ENCODE results near the gene COL6A5.

The COL6A5 gene

DNA sequence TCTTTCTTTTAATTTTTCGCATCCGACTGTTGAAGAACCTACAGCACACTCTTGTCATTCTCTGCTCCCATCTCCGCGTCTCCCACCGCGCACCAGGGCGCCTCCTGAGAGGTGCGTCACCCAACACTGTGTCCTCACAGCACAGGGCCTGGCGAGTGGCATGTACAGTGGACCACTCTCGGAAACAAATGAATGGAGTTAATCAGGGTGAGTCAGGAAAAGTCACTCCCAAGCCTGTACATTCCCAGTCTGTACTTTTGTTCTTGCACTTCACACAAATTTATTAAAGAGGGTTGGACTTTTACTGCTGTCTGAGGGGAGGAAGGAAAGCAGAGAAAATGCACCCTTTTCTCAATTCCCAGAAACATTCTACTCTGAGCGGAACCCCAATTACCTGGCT, 172.1 kb downstream of the COL6A5 start:
- DNase-seq = no peak

- no peak for DNase-seq
Measured at GRCh38 chr3:130519754-130520153, 174.3 kb downstream of the COL6A5 start.

DNA sequence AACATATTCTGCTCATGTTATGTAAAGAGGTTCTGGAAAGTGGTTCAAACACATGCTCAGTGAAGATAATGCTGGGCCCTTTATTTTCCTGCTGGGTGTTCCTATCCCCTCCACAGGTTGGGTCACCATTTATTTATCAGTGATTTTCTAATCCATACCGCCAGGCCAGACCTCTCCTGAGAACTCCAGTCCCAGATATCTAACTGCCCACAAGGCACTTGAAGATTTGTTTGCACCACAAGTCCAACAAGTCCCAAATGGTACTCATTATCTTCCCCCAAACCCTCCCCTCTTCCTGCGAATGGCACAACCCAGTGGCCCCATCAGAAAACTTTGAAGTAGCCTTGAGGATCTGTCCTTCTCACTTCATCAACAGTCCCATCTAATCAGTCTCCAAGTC, 176.9 kb downstream of the COL6A5 start:
- no peak for DNase-seq

DNA sequence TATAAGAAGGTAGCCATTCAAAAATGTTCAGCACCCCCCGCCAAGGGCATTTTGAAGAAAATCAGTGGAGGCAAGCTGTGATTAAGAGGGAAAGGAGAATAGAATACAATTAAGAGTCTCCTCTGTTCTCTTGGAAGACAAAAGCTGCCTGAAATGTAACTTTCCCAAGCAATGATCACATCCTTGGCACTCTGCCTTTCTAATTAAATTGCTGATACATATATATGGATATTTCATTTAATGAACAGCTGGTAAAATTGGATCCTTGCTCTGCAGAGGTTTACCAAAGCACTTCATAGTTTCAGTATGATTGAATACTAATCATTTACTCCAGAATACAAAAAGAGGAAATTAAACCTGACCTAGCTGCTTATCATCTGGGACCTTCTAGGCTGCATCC, 182.0 kb downstream of the COL6A5 start:
- no peak for DNase-seq

- no peak for DNase-seq
Measured at GRCh38 chr3:130528120-130528519, 182.6 kb downstream of the COL6A5 start.

DNA sequence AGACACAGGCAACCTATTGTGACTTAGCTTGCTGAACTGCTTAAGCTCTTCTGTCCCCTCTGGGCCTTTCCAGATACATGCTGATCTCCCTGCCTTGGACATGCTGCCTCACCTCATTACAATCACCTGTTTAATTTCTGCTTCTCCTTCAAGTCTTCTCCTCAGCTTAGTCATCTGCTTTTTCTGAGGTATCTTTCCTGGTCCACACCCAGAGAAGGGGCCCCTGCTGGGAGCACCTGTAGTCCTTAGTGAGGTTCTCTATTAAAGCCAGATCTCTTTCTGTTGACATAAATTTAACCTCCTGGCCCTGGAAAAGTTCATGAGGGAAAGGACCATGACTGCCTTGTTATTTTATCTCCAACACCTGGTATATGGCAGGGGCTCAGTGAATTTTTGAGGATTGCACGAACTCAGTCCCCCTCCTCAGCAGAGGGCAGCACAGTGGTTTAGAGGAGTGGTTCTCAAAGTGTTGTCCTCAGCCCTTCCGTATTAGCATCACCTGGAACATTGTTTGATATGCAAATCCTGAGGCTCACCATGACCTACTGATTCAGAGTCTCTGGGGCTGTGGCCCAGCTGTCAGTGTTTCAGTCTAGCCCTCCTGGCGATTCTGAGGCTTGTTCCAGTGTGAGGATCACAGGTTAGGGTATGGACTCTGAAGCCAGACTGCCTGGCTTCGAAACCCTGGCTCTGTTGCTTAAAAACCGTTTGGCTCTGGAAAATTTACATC, 184.2 kb downstream of the COL6A5 start:
- DNase-seq = no peak

GRCh38 chr3:130533247-130533646, 187.8 kb downstream of the COL6A5 start:
- DNase-seq = no peak

Data from T-helper 2 cell (primary cell).